GM10248 (cell line): Measurements from ENCODE around the gene PRAMEF13.
"Not testable (repeated sequence)": the region's sequence is repeated elsewhere in the genome, so short reads cannot be mapped to it uniquely, and the experiment has no call there.

ENCODE experiments used
- CTCF ChIA-PET: fragments of 300-600 bp; sonication (Branson Sonifier 250); formaldehyde crosslinking; extraction: SDS; loops from one replicate; lab custom pipeline; 2021; ENCODE audit warnings: antibody characterized with exemption; lab: Yijun Ruan, JAX
- POLR2A ChIA-PET: fragments of 350-650 bp; sonication (Branson Sonifier 250); formaldehyde crosslinking; extraction: SDS; loops from one replicate; lab custom pipeline; 2020; ENCODE audit warnings: antibody characterized with exemption; lab: Yijun Ruan, JAX
- DNase-seq: peaks from one replicate; pipeline ENCODE4 v3.0.0; 2012; ENCODE audit errors: extremely low spot score
- TF ChIP-seq, protein P1 (sequence below): IDR thresholded peaks from 2 replicates; pipeline ENCODE4 v1.5.1; 2012; ENCODE audit warnings: mild to moderate bottlenecking, low read depth; ENCODE audit errors: extremely low read depth, missing control alignments, control extremely low read depth

Gene PRAMEF13

DNA sequence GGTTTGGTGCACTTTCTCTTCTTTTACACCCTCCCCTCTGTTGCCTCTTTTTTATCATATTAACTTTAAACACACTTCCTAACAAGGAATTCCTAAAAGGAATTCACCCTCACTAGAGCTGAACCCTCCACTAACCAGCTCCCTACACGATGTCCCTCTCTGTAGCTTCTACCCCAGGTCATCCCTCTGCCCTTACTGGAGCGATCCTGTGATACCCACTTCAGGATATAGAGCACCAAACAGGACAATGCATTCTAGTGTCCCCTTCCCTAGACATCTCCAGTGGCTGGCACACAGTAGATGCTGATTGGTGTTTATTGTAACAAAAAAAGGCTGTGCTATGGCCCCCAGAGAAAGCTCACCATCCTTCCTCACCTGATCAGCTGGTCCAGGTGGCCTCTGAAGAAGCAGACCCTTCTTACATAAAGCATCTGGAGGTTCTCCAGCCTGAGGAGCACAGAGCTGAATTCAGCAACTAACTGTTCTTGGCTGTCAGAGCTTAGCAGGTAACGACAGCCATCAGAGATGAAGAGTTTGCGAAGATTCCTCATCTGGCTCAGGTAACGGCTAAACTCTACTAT is 23.4 kb upstream of the PRAMEF13 start:
- no peak for DNase-seq
- ChIA-PET POLR2A (no interaction called here), CTCF (no interaction called here)
- TF ChIP-seq, protein P1, sequence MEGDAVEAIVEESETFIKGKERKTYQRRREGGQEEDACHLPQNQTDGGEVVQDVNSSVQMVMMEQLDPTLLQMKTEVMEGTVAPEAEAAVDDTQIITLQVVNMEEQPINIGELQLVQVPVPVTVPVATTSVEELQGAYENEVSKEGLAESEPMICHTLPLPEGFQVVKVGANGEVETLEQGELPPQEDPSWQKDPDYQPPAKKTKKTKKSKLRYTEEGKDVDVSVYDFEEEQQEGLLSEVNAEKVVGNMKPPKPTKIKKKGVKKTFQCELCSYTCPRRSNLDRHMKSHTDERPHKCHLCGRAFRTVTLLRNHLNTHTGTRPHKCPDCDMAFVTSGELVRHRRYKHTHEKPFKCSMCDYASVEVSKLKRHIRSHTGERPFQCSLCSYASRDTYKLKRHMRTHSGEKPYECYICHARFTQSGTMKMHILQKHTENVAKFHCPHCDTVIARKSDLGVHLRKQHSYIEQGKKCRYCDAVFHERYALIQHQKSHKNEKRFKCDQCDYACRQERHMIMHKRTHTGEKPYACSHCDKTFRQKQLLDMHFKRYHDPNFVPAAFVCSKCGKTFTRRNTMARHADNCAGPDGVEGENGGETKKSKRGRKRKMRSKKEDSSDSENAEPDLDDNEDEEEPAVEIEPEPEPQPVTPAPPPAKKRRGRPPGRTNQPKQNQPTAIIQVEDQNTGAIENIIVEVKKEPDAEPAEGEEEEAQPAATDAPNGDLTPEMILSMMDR, result no peak

DNA sequence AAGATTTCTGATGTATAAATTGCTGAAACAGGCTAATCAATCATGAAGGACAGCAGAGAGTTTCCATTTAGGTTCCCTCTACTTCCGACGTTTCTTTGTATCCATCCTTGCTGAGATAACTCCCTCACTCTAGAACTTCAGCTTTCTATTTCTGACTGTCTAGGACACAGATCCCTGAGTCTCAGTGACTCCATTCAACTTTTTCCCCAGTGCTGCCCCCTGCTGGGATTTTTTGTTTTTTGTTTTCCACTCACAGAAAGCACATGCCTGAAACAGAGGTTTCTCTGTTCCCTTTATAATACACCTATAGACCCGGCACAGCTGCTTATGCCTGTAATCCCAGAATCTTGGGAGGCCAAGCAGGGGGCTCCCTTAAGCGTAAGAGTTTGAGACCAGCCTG is 21.6 kb upstream of the PRAMEF13 start:
- DNase-seq, CTCF ChIA-PET, POLR2A ChIA-PET: not testable (repeated sequence)

DNA sequence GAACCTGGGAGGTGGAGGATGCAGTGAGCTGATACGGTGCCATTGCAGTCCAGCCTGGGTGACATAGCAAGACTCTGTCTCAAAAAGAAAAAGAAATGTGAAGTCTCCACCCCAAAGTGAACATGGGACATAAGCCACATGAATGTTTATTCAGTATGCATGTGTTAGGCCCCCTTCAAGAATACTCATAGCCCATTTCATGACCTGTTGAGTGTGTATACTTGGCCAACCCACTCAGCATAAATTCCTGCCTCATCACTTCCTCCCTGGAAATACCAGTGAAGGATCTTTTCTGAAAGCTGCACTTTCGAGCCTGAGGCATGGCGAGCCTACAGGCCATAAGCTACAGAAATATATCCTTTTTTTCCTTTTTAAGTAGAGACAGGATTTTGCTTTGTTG is 18.0 kb upstream of the PRAMEF13 start:
- CTCF ChIA-PET, DNase-seq, POLR2A ChIA-PET: not testable (repeated sequence)

DNA sequence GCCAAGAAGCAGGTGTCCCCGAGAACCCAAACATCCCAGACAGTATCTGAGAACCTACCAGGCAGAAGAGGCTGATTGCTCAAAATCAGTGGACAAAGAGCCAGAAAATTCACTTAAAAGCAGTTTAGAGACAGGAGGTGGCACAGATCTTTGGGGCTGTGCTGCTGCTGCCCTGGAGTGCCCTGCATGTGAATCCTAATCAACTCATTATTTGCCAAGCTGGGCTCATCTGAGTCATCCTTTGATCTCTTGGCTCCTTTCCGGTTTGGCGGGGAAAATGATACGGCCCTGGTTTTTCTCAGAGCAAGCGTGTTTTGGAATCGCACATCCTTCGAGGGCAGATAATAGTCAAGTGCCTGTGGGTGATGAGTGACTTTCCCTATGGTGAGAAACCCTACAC is 15.4 kb upstream of the PRAMEF13 start:
- CTCF ChIA-PET, DNase-seq, POLR2A ChIA-PET: not testable (repeated sequence)

DNA sequence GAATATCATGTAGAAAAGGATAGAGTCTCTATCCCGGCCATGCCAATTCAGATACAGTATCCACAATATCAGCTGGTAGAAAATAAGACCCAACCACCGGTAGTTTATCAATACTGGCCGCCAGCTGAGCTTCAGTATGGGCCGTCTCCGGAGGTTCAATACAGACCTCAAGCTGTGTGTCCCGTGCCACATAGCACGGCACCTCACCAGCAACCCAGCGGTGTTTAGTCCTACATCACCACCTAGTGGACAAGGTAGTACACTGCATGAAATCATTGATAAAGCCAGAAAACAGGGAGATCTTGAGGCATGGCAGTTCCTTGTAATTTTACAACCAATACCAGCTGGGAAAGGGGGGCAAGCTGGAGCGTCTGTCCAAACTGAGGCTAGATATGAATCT is 7.5 kb upstream of the PRAMEF13 start:
- POLR2A ChIA-PET, CTCF ChIA-PET, DNase-seq: not testable (repeated sequence)

DNA sequence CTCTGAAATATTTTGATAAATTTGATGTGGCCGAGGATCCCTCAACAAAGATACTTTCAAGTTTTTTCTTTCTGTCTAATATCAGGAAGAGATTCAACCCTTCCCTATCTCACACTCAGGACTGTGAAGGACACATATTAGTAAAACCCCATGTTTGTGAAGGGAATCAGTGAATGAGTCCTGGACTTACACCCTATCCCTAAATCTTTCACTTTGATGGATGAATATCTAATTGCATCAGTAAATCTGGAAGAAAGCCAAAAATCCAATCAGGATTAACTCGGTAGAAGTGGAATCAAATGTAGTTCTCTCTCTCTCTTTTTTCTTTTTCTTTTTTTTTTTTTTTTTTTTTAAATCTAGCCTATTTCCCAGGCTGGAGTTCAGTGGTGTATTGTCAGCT is 29.7 kb downstream of the PRAMEF13 start, which contains the start of gene PRAMEF9:
Gene PRAMEF9 (plus strand): TSS at position 301 of the 400 bp plus-strand sequence. CDS start 3,433 bp downstream, outside the sequence.
- CTCF ChIA-PET, POLR2A ChIA-PET, DNase-seq: not testable (repeated sequence)

DNA sequence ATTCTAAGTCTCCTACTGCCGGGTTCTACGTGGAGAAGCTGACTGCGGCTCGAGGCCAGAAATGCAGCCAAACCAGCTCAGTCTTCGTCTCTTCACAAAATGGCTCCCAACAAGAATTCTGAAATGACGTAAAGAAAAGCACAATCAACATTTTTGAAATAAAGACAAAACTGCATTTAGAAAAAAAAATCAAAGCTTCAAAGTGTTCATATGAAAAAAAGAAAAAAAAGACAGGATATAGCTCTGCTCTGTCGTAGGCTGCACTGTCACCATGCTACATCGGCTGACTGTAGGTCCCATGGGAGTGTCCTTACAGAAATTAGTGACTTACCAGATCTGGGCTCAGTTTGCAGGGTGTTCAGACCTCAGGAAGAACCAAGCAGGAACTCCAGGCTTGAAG is 35.7 kb downstream of the PRAMEF13 start, which contains the start of gene HNRNPCL4:
Gene HNRNPCL4 (minus strand): TSS at position 101 of the 400 bp plus-strand sequence. CDS start 164 bp downstream, outside the sequence.
- DNase-seq, POLR2A ChIA-PET, CTCF ChIA-PET: not testable (repeated sequence)

DNA sequence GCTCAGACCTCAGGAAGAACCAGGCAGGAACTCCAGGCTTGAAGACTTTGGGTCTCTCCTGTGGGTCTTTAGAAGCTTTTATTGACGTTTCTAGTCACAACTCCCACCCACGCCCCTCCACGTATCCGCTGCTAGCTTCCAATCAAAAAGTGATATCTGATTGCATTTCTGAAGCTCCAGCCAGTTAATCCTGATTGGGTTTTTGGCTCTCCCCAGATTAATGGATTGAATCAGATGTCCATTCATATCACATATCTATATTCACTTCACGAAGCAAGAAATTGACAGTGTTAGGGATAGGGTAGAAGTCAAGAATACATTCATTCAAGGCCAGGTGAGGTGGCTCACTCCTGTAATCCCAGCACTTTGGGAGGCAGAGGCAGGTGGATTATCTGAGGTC is 45.3 kb downstream of the PRAMEF13 start, which contains the start of gene PRAMEF26:
Gene PRAMEF26 (minus strand): TSS at position 101 of the 400 bp plus-strand sequence. CDS start 2,914 bp downstream, outside the sequence.
- CTCF ChIA-PET, POLR2A ChIA-PET, DNase-seq: not testable (repeated sequence)
